Measurements from ENCODE around the gene SERTAD2. TPM values are rescaled to one million over a fixed set of nuclear protein-coding genes. Genes with fewer than 3 reads are reported as not detected.

The SERTAD2 gene
- total and polyA plus RNA-seq, 2 of the 4 experiments (the other 2 are of a cell fraction) = 5.0 to 11.0 TPM

- Histone ChIP-seq H2BK15ac (ENCODE audit: low read depth, low read length) (no peak overlapping the region), H3K36me3 (ENCODE audit: control insufficient read depth, insufficient read depth, low read length) (no peaks in the 10 kb centered on the region), H4K91ac (ENCODE audit: insufficient read depth, low read depth, low read length) (no peak overlapping the region), H2AK5ac (ENCODE audit: low read depth, low read length) (no peak overlapping the region), H3K79me1 (ENCODE audit: low read depth in 1 of 2, low read length in 2 of 2) (no peaks in the 10 kb centered on the region), H4K20me1 (ENCODE audit: insufficient read depth, low read length) (no peaks in the 10 kb centered on the region), H2AK9ac (replicated peaks; ENCODE audit: low read depth, low read length, poor library complexity) (no peak overlapping the region), H3K23ac (ENCODE audit: low read depth, low read length) (no peak overlapping the region), H3K9me1 (ENCODE audit: insufficient read depth, low read length) (no peaks in the 10 kb centered on the region), H3K9ac (ENCODE audit: low read depth, low read length) (no peak overlapping the region), H2AFZ (replicated peaks; ENCODE audit: low read length, poor library complexity) (no peak overlapping the region), H2BK5ac (ENCODE audit: low read depth, low read length, poor library complexity, severe bottlenecking) (no peak overlapping the region), H3K14ac (replicated peaks; ENCODE audit: low read depth, low read length) (no peak overlapping the region), H3K18ac (ENCODE audit: low read depth, low read length) (no peak overlapping the region), H3K4ac (ENCODE audit: low read depth, low read length) (no peak overlapping the region), H3K9me3 (ENCODE audit: control insufficient read depth, insufficient read depth, low read length) (peaks cover 4% of the 10 kb centered on the region), H4K5ac (ENCODE audit: low read depth, low read length) (no peak overlapping the region), H3K56ac (ENCODE audit: extremely low read depth, insufficient read depth, low read length) (no peak overlapping the region), H3K27me3 (ENCODE audit: control insufficient read depth, insufficient read depth, low read length) (peaks cover 66% of the 10 kb centered on the region), H3K4me2 (ENCODE audit: low read depth, low read length) (no peak overlapping the region), H3K27ac (ENCODE audit: insufficient read depth, low read length) (no peak overlapping the region), H3K4me3 (ENCODE audit: insufficient read depth, low read depth, low read length) (no peak overlapping the region), H4K8ac (ENCODE audit: low read depth in 2 of 2, low read length in 2 of 2) (no peak overlapping the region), H2BK20ac (ENCODE audit: low read depth, low read length) (no peak overlapping the region), H2BK120ac (ENCODE audit: low read depth, low read length) (no peak overlapping the region), H3K4me1 (ENCODE audit: control insufficient read depth, insufficient read depth, low read length) (peaks cover 1% of the 10 kb centered on the region; the same call in 1 of the 2 replicates)
- 79% methylated on average over 5 of the region's 21 CpGs; no CpG with 5 or more reads in 1 of the 2 experiments for WGBS, 2 experiments (ENCODE audit: extremely low coverage in 2 of 2, insufficient read length in 1 of 2)
- ChIA-PET CTCF (interaction anchor here (2.5 kb wide), 1 partner anchor 20 kb away, joined by 6 read pairs; no protein-coding TSS in a partner anchor), POLR2A (ENCODE audit: unreplicated experiment) (no interaction called here)
- dilution Hi-C loops (cut with HindIII; ENCODE audit: low sequenced_read_pairs, unreplicated experiment) = no loop called here
- no peak for TF ChIP-seq RCOR1 (IDR thresholded peaks at IDR 0.05; ENCODE audit: insufficient replicate concordance, low read length)
- no peak for TF ChIP-seq FOS (IDR thresholded peaks at IDR 0.05; ENCODE audit: low read depth, low read length)
- no peak for TF ChIP-seq CEBPB (IDR thresholded peaks at IDR 0.05; ENCODE audit: low read depth, low read length)
- TF ChIP-seq ELK1 (IDR thresholded peaks at IDR 0.05; ENCODE audit: borderline replicate concordance, low read depth, low read length) = no peak
- no peak for TF ChIP-seq POLR2A (IDR thresholded peaks at IDR 0.05; ENCODE audit: low read depth, low read length)
- no peak for TF ChIP-seq NFE2L2 (IDR thresholded peaks at IDR 0.05; ENCODE audit: low read depth, low read length)
- BruUV-seq (replicated peaks) = no TSS peak
- in situ Hi-C loops (cut with MboI; ENCODE audit: low sequenced_read_pairs) = no loop called here
- DNase-seq (no peak), ATAC-seq (ENCODE audit: low read depth) (no peak)
- intact Hi-C loops (cut with micrococcal nuclease) = no loop called here
These were observed 47.0 kb downstream of the SERTAD2 start for GRCh38 chr2:64606479-64607363.
